Hepatocyte (in vitro differentiated cells): ENCODE data around the gene DBH. TPM values are rescaled to one million over a fixed set of nuclear protein-coding genes. Genes with fewer than 3 reads are reported as not detected.

Experiments used
- DNase-seq: peaks from one replicate; pipeline ENCODE4 v3.0.0-alpha.2; 2016; ENCODE audit warnings: low spot score
- H2AFZ ChIP-seq: fragments of 200-600 bp; sonication (generic); 2 replicates; pipeline ENCODE4 v1.6.0; 2016; ENCODE audit warnings: antibody characterized with exemption, mild to moderate bottlenecking
- H3K27ac ChIP-seq: fragments of 200-600 bp; sonication (generic); 2 replicates; pipeline ENCODE4 v1.5.1; 2016; ENCODE audit warnings: mild to moderate bottlenecking
- H3K27me3 ChIP-seq: fragments of 200-600 bp; sonication (generic); 2 replicates; pipeline ENCODE4 v1.6.1; 2016
- H3K36me3 ChIP-seq: fragments of 200-600 bp; sonication (generic); replicated peaks from 2 replicates; pipeline ENCODE4 v1.5.1; 2016; ENCODE audit warnings: low read depth; ENCODE audit not compliant: insufficient read depth
- H3K4me1 ChIP-seq: fragments of 200-600 bp; sonication (generic); 2 replicates; pipeline ENCODE4 v1.5.1; 2016; ENCODE audit warnings: mild to moderate bottlenecking, moderate library complexity; ENCODE audit not compliant: insufficient read depth
- H3K4me2 ChIP-seq: fragments of 200-600 bp; sonication (generic); 2 replicates; pipeline ENCODE4 v1.6.0; 2016
- H3K4me3 ChIP-seq: fragments of 200-600 bp; sonication (generic); 2 replicates; pipeline ENCODE4 v1.5.1; 2016; ENCODE audit warnings: mild to moderate bottlenecking
- H3K79me2 ChIP-seq: fragments of 200-600 bp; sonication (generic); 2 replicates; pipeline ENCODE4 v1.6.0; 2017; ENCODE audit warnings: mild to moderate bottlenecking
- H3K9me2 ChIP-seq: fragments of 200-600 bp; sonication (generic); replicated peaks from 2 replicates; pipeline ENCODE4 v1.6.0; 2017; ENCODE audit warnings: mild to moderate bottlenecking; ENCODE audit not compliant: insufficient read depth
- H3K9me3 ChIP-seq: fragments of 200-600 bp; sonication (generic); 2 replicates; pipeline ENCODE4 v1.5.1; 2016; ENCODE audit warnings: low read depth, mild to moderate bottlenecking
- H4K20me1 ChIP-seq: fragments of 200-600 bp; sonication (generic); 2 replicates; pipeline ENCODE4 v1.6.0; 2016; ENCODE audit warnings: mild to moderate bottlenecking; ENCODE audit not compliant: insufficient read depth, poor library complexity, severe bottlenecking
- EZH2 ChIP-seq: fragments of 200-600 bp; sonication (generic); IDR thresholded peaks from 2 replicates; pipeline ENCODE4 v1.6.1; 2016; ENCODE audit warnings: antibody characterized with exemption, mild to moderate bottlenecking, borderline replicate concordance
- EZH2phosphoT487 ChIP-seq: fragments of 200-600 bp; sonication (generic); IDR thresholded peaks from one replicate; pipeline ENCODE4 v1.6.1; 2018; ENCODE audit warnings: antibody characterized with exemption, mild to moderate bottlenecking, low read depth, moderate library complexity; ENCODE audit not compliant: unreplicated experiment, severe bottlenecking
- WGBS: methylation state at CpG from one replicate; pipeline ENCODE4 v1.1.6; 2016; ENCODE audit warnings: low lambda C conversion rate; ENCODE audit errors: missing lambda C conversion rate; 5-methylcytosine and 5-hydroxymethylcytosine counted together
- polyA plus RNA-seq: library from polyadenylated mRNA; unstranded; fragments of >200 nt; fragmentation: Nextera tagmentation; extraction: Ambion mirVana; gene quantifications from 2 replicates; pipeline ENCODE4 v1.2.1, GENCODE V29; 2016
- total RNA-seq: library from RNA; depleted of rRNA; stranded (reverse); fragments of >200 nt; gene quantifications from 2 replicates; pipeline ENCODE4 v1.2.3, GENCODE V29; 2014
- TF ChIP-seq, protein P1 (sequence below): fragments of 200-600 bp; sonication (generic); IDR thresholded peaks from 2 replicates; pipeline ENCODE4 v1.5.1; 2016; ENCODE audit warnings: antibody characterized with exemption, mild to moderate bottlenecking; ENCODE audit not compliant: poor library complexity

Gene DBH
- total and polyA plus RNA-seq, 2 experiments from 2014 or later = 0.44 TPM; not detected in 1

DNA sequence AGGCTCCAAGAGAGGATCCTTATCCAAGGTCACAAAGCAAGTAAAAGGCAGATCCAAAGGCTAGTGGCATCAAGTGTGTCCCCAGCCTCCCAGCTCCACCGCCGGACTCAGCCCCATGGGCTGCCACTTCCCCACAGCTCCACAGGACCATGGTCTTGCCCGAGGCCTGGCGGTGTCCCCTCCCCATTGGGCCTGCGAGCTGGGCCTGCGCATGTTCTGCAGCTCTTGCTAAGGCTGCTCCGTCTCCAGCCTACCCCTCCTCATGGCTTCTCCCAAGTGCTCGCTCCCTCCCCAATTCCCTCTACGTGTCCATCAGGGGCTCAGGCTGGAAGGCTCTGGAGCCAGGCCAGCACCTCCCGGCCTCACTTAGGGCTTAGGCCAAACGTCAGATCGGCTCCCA lies 29.4 kb downstream of the DBH start:
- H3K4me3 ChIP-seq = no peak overlapping the region
- H3K79me2 ChIP-seq = no peaks in the 10 kb centered on the region
- no peaks in the 10 kb centered on the region for H3K36me3 ChIP-seq
- DNase-seq = no peak
- TF ChIP-seq, protein P1, sequence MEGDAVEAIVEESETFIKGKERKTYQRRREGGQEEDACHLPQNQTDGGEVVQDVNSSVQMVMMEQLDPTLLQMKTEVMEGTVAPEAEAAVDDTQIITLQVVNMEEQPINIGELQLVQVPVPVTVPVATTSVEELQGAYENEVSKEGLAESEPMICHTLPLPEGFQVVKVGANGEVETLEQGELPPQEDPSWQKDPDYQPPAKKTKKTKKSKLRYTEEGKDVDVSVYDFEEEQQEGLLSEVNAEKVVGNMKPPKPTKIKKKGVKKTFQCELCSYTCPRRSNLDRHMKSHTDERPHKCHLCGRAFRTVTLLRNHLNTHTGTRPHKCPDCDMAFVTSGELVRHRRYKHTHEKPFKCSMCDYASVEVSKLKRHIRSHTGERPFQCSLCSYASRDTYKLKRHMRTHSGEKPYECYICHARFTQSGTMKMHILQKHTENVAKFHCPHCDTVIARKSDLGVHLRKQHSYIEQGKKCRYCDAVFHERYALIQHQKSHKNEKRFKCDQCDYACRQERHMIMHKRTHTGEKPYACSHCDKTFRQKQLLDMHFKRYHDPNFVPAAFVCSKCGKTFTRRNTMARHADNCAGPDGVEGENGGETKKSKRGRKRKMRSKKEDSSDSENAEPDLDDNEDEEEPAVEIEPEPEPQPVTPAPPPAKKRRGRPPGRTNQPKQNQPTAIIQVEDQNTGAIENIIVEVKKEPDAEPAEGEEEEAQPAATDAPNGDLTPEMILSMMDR = no peak
- TF ChIP-seq EZH2 (no peak), EZH2phosphoT487 (no peak)
- WGBS = 93% methylated on average over 12 of the region's 12 CpGs
- no peak overlapping the region for H3K27ac ChIP-seq
- H3K9me2 ChIP-seq = no peaks in the 10 kb centered on the region
- no peak overlapping the region for H3K4me2 ChIP-seq
- H2AFZ ChIP-seq = no peak overlapping the region
- no peaks in the 10 kb centered on the region for H3K4me1 ChIP-seq
- H3K9me3 ChIP-seq = no peaks in the 10 kb centered on the region
- H4K20me1 ChIP-seq = no peaks in the 10 kb centered on the region
- no peaks in the 10 kb centered on the region for H3K27me3 ChIP-seq

DNA sequence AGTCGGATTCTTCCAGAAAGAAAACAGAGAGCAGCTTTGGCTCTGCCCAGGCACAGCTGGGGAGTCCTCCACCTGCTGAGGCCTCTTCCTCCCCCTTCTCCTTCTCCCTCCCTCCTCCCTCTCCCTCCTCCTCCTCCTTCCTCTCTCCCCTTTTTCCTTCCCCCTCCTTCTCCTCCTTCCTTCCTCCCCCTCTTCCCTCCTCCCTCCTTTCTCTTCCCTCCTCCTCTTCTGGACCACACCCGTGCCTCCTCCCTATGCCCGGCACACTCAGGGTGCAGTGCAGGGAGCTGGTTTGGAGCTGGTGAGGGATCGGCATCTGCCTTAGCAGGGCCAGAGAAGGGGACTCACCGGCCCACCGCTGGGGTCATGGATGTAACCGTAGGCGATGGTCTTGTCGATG lies 30.2 kb downstream of the DBH start:
- Histone ChIP-seq H3K9me3 (no peaks in the 10 kb centered on the region), H3K4me2 (no peak overlapping the region), H3K27me3 (no peaks in the 10 kb centered on the region), H3K4me3 (no peak overlapping the region), H3K4me1 (no peaks in the 10 kb centered on the region), H3K9me2 (no peaks in the 10 kb centered on the region), H4K20me1 (no peaks in the 10 kb centered on the region), H3K36me3 (no peaks in the 10 kb centered on the region), H3K27ac (no peak overlapping the region), H2AFZ (no peak overlapping the region), H3K79me2 (no peaks in the 10 kb centered on the region)
- 88% methylated on average over 8 of the region's 9 CpGs for WGBS
- no peak for DNase-seq
- no peak for TF ChIP-seq EZH2phosphoT487
- no peak for TF ChIP-seq EZH2
- TF ChIP-seq, protein P1 = no peak

DNA sequence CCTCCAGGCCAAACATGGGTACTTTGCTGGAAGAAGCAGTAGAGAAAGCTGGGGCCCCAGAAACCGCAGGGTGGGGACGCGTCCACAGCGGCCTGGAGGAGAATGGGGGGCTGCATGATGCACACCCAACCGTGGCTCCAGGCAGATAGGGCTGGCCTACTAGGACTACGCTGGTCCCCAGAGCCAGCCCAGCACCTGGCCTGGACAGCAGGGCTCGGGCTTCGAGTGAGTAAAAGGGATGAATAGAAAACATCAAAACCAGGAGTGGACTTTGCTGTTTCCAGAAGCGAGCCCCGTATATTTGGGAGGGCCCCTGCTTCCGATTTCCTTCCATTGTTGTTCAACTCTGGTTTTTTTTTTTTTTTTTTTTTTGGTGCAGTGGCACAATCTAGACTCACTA lies 30.7 kb downstream of the DBH start:
- TF ChIP-seq, protein P1 = no peak
- TF ChIP-seq EZH2phosphoT487 (no peak), EZH2 (no peak)
- Histone ChIP-seq H3K27me3 (no peaks in the 10 kb centered on the region), H3K9me2 (no peaks in the 10 kb centered on the region), H3K36me3 (no peaks in the 10 kb centered on the region), H2AFZ (no peak overlapping the region), H3K4me3 (no peak overlapping the region), H4K20me1 (no peaks in the 10 kb centered on the region), H3K4me1 (no peaks in the 10 kb centered on the region), H3K79me2 (no peaks in the 10 kb centered on the region), H3K27ac (no peak overlapping the region), H3K9me3 (no peaks in the 10 kb centered on the region), H3K4me2 (no peak overlapping the region)
- DNase-seq = no peak
- 83% methylated on average over 10 of the region's 11 CpGs for WGBS
